ENCODE measurements around the gene TMEM161A. TPM values are rescaled to one million over a fixed set of nuclear protein-coding genes. Genes with fewer than 3 reads are reported as not detected.
"Not testable (repeated sequence)": the region's sequence is repeated elsewhere in the genome, so short reads cannot be mapped to it uniquely, and the experiment has no call there.

TMEM161A gene
- total RNA-seq, 1 donor from 2014 or later, result 14.5 TPM

GRCh38 chr19:19110410-19111135 lies 27.7 kb downstream of the TMEM161A start:
- intact Hi-C loops (cut with DNase I), result no loop called here
- Histone ChIP-seq H3K9me3 (no peaks in the 10 kb centered on the region), H3K4me3 (peak overlapping the region in 1 of 2 donors; percentile 26), H3K27ac (no peak overlapping the region), H3K4me1 (peaks cover 0 to 6% of the 10 kb centered on the region in 2 donors), H3K36me3 (peaks cover 0 to 4% of the 10 kb centered on the region in 2 donors), H3K27me3 (no peaks in the 10 kb centered on the region)
- TF ChIP-seq, protein P1, sequence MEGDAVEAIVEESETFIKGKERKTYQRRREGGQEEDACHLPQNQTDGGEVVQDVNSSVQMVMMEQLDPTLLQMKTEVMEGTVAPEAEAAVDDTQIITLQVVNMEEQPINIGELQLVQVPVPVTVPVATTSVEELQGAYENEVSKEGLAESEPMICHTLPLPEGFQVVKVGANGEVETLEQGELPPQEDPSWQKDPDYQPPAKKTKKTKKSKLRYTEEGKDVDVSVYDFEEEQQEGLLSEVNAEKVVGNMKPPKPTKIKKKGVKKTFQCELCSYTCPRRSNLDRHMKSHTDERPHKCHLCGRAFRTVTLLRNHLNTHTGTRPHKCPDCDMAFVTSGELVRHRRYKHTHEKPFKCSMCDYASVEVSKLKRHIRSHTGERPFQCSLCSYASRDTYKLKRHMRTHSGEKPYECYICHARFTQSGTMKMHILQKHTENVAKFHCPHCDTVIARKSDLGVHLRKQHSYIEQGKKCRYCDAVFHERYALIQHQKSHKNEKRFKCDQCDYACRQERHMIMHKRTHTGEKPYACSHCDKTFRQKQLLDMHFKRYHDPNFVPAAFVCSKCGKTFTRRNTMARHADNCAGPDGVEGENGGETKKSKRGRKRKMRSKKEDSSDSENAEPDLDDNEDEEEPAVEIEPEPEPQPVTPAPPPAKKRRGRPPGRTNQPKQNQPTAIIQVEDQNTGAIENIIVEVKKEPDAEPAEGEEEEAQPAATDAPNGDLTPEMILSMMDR (IDR thresholded peaks at IDR 0.05), result peak in 1 of 3 experiments; percentile 30
- no peak for DNase-seq (ENCODE audit: low spot score in 2 of 2)

GRCh38 chr19:19109601-19110000 lies 28.7 kb downstream of the TMEM161A start:
- Histone ChIP-seq H3K4me3 (no peak overlapping the region), H3K27me3 (no peaks in the 10 kb centered on the region), H3K9me3 (no peaks in the 10 kb centered on the region), H3K36me3 (peaks cover 0 to 4% of the 10 kb centered on the region in 2 donors), H3K27ac (no peak overlapping the region), H3K4me1 (peaks cover 0 to 6% of the 10 kb centered on the region in 2 donors)
- intact Hi-C loops (cut with DNase I), result no loop called here
- TF ChIP-seq, protein P1 (IDR thresholded peaks at IDR 0.05), result no peak
- no peak for DNase-seq (ENCODE audit: low spot score in 2 of 2)

- peaks cover 0 to 6% of the 10 kb centered on the region in 2 donors for H3K4me1 ChIP-seq
- H3K36me3 ChIP-seq, result peaks cover 0 to 4% of the 10 kb centered on the region in 2 donors
- intact Hi-C loops (cut with DNase I), result no loop called here
- TF ChIP-seq, protein P1 (IDR thresholded peaks at IDR 0.05), result no peak
- no peaks in the 10 kb centered on the region for H3K9me3 ChIP-seq
- no peaks in the 10 kb centered on the region for H3K27me3 ChIP-seq
- no peak for DNase-seq (ENCODE audit: low spot score in 2 of 2)
- H3K27ac ChIP-seq, result no peak overlapping the region
- H3K4me3 ChIP-seq, result no peak overlapping the region
Measured at GRCh38 chr19:19107654-19108053, 30.6 kb downstream of the TMEM161A start.

GRCh38 chr19:19106938-19107337 lies 31.3 kb downstream of the TMEM161A start:
- H3K9me3 ChIP-seq; H3K4me1 ChIP-seq; H3K36me3 ChIP-seq; H3K4me3 ChIP-seq; intact Hi-C loops (cut with DNase I); H3K27ac ChIP-seq; H3K27me3 ChIP-seq; DNase-seq (ENCODE audit: low spot score in 2 of 2): not testable (repeated sequence)

- H3K4me3 ChIP-seq, result peak overlapping the region; percentile 26 to 46
- TF ChIP-seq, protein P1 (IDR thresholded peaks at IDR 0.05), result no peak
- intact Hi-C loops (cut with DNase I), result no loop called here
Measured at GRCh38 chr19:19106056-19106551, 32.2 kb downstream of the TMEM161A start.

DNA sequence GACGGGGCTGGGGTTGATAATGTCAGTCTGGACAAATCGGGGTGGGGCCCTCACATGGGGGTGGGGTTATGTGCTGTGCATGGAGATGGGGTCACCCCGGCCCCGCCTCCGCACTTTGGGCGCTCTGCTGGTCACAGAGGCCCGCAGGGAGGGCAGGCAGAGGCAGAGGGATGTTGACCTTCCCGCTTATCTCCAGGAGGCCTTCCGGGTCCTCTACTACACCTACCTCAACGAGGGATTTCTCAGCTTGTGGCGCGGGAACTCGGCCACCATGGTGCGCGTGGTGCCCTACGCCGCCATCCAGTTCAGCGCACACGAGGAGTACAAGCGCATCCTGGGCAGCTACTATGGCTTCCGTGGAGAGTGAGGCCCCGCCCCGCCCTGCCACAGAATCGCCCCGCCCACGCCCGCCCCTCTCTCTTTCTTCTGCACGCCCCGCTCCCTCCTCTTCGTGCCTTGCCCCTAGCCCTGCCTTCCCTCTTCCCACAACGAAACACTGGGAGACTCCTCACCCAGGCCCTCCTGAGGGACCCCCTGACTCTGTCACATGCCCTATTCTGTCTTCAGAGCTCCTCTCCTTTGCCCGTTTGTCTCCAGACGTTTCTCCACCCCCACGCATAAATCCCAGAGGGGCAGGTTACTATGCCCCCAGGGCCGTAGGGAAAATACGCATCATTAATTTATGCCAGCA lies 32.8 kb downstream of the TMEM161A start:
- Histone ChIP-seq H3K27me3 (no peaks in the 10 kb centered on the region), H3K9me3 (no peaks in the 10 kb centered on the region), H3K4me1 (peaks cover 0 to 4% of the 10 kb centered on the region in 2 donors), H3K27ac (no peak overlapping the region), H3K36me3 (peaks cover 4 to 12% of the 10 kb centered on the region in 2 donors), H3K4me3 (peak overlapping the region; percentile 26 to 46)
- no peak for DNase-seq (ENCODE audit: low spot score in 2 of 2)
- TF ChIP-seq, protein P1 (IDR thresholded peaks at IDR 0.05), result no peak
- intact Hi-C loops (cut with DNase I), result no loop called here

More at GRCh38 chr19:19106056-19106551, 32.2 kb downstream of the TMEM161A start:
- Histone ChIP-seq H3K9me3 (no peaks in the 10 kb centered on the region), H3K36me3 (peaks cover 4 to 6% of the 10 kb centered on the region in 2 donors), H3K27ac (no peak overlapping the region), H3K4me1 (peaks cover 0 to 6% of the 10 kb centered on the region in 2 donors), H3K27me3 (no peaks in the 10 kb centered on the region)
- no peak for DNase-seq (ENCODE audit: low spot score in 2 of 2)

Measured in ascending aorta (tissue), 2 donors.